Measurements from ENCODE around the gene MIS12. TPM values are rescaled to one million over a fixed set of nuclear protein-coding genes. Genes with fewer than 3 reads are reported as not detected.

Gene MIS12
- total and polyA plus RNA-seq, 9 of the 15 experiments (the other 6 are each of a cell fraction or from before 2014, with no cell fraction given), result 13.5 to 31.9 (median 25.5) TPM

- peak; percentile 92 for TF ChIP-seq RBFOX2 (IDR thresholded peaks at IDR 0.05; ENCODE audit: low read depth, low read length)
- peak; percentile 67; the same call in 1 of the 2 replicates for TF ChIP-seq POLR2A (conservative IDR thresholded peaks at IDR 0.05)
- TF ChIP-seq SAP30 (IDR thresholded peaks at IDR 0.05; ENCODE audit: borderline replicate concordance, insufficient read depth, low read depth, low read length, poor library complexity, severe bottlenecking), result peak; percentile 93
- peak; percentile 86 for TF ChIP-seq GABPB1 (CRISPR knock-in tag; IDR thresholded peaks at IDR 0.05)
- no peak for TF ChIP-seq CBX1 (IDR thresholded peaks at IDR 0.05; ENCODE audit: low read depth)
- no peak for TF ChIP-seq ZKSCAN8 (CRISPR knock-in tag; IDR thresholded peaks at IDR 0.05)
- TF ChIP-seq ZBTB9 (CRISPR knock-in tag; IDR thresholded peaks at IDR 0.05), result no peak
- no peak for TF ChIP-seq KLF6 (CRISPR knock-in tag; IDR thresholded peaks at IDR 0.05; ENCODE audit: borderline replicate concordance)
- no peak for TF ChIP-seq ZNF561 (CRISPR knock-in tag; conservative IDR thresholded peaks at IDR 0.05)
- TF ChIP-seq ZNF507 (tag; conservative IDR thresholded peaks at IDR 0.05), result no peak
- TF ChIP-seq, protein P1, sequence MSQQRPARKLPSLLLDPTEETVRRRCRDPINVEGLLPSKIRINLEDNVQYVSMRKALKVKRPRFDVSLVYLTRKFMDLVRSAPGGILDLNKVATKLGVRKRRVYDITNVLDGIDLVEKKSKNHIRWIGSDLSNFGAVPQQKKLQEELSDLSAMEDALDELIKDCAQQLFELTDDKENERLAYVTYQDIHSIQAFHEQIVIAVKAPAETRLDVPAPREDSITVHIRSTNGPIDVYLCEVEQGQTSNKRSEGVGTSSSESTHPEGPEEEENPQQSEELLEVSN (IDR thresholded peaks at IDR 0.05; ENCODE audit: borderline replicate concordance in 1 of 2, extremely low read depth in 1 of 2, insufficient read depth in 1 of 2, insufficient read length in 1 of 2, low read depth in 1 of 2, low read length in 1 of 2, poor library complexity in 1 of 2, severe bottlenecking in 1 of 2), result peak; percentile 48
- no peak for TF ChIP-seq BCL6 (CRISPR knock-in tag; IDR thresholded peaks at IDR 0.05)
- TF ChIP-seq NONO (IDR thresholded peaks at IDR 0.05; ENCODE audit: low read depth in 2 of 2, low read length in 1 of 2), result peak in 1 of 2 experiments; percentile 55; a peak in 2 of 4 replicates
- no peak for TF ChIP-seq ZNF699 (CRISPR knock-in tag; IDR thresholded peaks at IDR 0.05; ENCODE audit: insufficient replicate concordance)
- TF ChIP-seq OTX1 (CRISPR knock-in tag; IDR thresholded peaks at IDR 0.05), result no peak
- TF ChIP-seq CHD1 (IDR thresholded peaks at IDR 0.05; ENCODE audit: low read length), result peak; percentile 78
- TF ChIP-seq, protein P2, sequence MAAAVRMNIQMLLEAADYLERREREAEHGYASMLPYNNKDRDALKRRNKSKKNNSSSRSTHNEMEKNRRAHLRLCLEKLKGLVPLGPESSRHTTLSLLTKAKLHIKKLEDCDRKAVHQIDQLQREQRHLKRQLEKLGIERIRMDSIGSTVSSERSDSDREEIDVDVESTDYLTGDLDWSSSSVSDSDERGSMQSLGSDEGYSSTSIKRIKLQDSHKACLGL (CRISPR knock-in tag; IDR thresholded peaks at IDR 0.05; ENCODE audit: borderline replicate concordance, poor library complexity, severe bottlenecking), result peak; percentile 77
- TF ChIP-seq SIN3B (IDR thresholded peaks at IDR 0.05; ENCODE audit: low read depth), result peak; percentile 80
- no peak for TF ChIP-seq DPF2 (IDR thresholded peaks at IDR 0.05)
- no peak for TF ChIP-seq CHD4 (IDR thresholded peaks at IDR 0.05; ENCODE audit: insufficient read depth, insufficient replicate concordance, low read depth, low read length, poor library complexity, severe bottlenecking)
- TF ChIP-seq EWSR1 (IDR thresholded peaks at IDR 0.05; ENCODE audit: borderline replicate concordance, low read depth, partially characterized antibody), result no peak
- peak; percentile 69 for TF ChIP-seq HMGN3 (IDR thresholded peaks at IDR 0.05; ENCODE audit: borderline replicate concordance, extremely low read depth, insufficient read length, low read depth, low read length)
- TF ChIP-seq RBM22 (IDR thresholded peaks at IDR 0.05; ENCODE audit: low read depth, low read length, poor library complexity, severe bottlenecking), result no peak
- no peak for TF ChIP-seq CBX2 (IDR thresholded peaks at IDR 0.05; ENCODE audit: insufficient read depth, low read length, poor library complexity, severe bottlenecking)
Measured at GRCh38 chr17:5438716-5439445, 47.5 kb upstream of the MIS12 start, which contains the start of gene C1QBP (continued).

All from K562 (cell line).